Measurements from ENCODE around the gene CD44.

CD44 gene

DNA sequence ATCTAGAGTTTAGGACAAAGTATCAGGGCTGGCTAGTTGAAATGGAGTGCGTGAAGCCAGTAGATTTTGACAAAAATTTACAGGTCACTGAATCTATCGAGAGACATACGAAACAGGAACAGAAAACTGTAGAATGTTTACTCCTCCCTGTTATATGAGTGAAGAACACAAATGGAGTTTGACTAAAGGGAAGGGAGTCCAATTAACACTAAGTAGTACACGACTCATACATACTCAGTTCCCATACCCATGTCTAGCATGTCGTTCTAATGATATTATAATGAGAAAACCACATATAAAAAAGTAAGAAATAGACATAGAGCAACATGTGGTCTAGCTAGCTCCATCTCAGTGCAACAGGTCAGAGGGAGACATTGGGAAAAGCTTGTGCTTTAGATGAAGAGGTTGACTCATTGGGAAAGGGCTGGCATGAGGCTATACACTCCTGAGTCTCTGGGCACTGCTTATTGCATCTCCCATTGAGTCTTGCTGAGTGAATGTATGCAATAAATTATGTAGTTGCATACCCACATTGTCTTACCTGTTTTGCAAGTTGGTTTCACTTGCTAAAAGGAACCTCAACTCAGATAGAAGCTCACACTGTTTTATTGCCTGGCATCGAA is 43.5 kb downstream of the CD44 start:
- TF ChIP-seq RARB (CRISPR knock-in tag; IDR thresholded peaks at IDR 0.05) = no peak
- no peak for TF ChIP-seq GLIS3 (CRISPR knock-in tag; IDR thresholded peaks at IDR 0.05)
- ATAC-seq = no peak

DNA sequence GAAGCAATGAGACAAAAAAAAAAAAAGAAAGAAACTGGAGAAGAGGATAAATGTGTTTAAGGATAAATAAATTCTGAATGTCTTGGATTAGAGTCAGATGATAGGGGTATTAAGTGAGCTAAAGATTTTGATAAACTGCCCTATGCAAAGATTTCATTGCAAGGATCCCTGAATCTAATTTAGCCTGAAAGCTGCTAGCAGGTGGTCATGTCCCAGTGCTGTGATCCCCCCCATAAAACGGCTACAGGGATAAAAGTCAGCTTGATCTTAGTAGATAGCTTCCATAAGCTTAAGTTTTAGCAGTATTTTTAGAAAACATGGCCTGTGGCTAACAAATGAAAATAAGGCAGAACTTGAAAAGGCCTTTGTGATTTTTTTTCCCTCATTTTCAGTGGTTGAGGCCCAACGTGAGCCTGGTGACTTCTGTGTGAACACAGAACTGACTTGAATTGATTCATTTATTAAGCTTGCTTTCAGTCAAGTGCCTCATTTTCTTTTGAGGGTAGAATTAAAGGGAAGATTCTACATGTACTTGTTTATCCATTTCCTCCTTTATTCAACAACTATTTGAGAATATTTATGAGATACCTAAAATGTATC is 44.5 kb downstream of the CD44 start:
- ATAC-seq = no peak
- TF ChIP-seq ZNF70 (CRISPR knock-in tag; IDR thresholded peaks at IDR 0.05) (no peak), ZFP3 (CRISPR knock-in tag; IDR thresholded peaks at IDR 0.05) (no peak), SNAI2 (CRISPR knock-in tag; IDR thresholded peaks at IDR 0.05) (no peak), ESRRG (CRISPR knock-in tag; IDR thresholded peaks at IDR 0.05) (no peak), ZNF8 (CRISPR knock-in tag; IDR thresholded peaks at IDR 0.05) (no peak), OSR1 (CRISPR knock-in tag; IDR thresholded peaks at IDR 0.05) (no peak), ZNF565 (CRISPR knock-in tag; conservative IDR thresholded peaks at IDR 0.05; ENCODE audit: low read depth) (no peak), ZFP30 (CRISPR knock-in tag; IDR thresholded peaks at IDR 0.05) (no peak), BACH2 (CRISPR knock-in tag; IDR thresholded peaks at IDR 0.05; ENCODE audit: borderline replicate concordance) (no peak), ZC3H10 (CRISPR knock-in tag; IDR thresholded peaks at IDR 0.05) (no peak)
- TF ChIP-seq, protein P1, sequence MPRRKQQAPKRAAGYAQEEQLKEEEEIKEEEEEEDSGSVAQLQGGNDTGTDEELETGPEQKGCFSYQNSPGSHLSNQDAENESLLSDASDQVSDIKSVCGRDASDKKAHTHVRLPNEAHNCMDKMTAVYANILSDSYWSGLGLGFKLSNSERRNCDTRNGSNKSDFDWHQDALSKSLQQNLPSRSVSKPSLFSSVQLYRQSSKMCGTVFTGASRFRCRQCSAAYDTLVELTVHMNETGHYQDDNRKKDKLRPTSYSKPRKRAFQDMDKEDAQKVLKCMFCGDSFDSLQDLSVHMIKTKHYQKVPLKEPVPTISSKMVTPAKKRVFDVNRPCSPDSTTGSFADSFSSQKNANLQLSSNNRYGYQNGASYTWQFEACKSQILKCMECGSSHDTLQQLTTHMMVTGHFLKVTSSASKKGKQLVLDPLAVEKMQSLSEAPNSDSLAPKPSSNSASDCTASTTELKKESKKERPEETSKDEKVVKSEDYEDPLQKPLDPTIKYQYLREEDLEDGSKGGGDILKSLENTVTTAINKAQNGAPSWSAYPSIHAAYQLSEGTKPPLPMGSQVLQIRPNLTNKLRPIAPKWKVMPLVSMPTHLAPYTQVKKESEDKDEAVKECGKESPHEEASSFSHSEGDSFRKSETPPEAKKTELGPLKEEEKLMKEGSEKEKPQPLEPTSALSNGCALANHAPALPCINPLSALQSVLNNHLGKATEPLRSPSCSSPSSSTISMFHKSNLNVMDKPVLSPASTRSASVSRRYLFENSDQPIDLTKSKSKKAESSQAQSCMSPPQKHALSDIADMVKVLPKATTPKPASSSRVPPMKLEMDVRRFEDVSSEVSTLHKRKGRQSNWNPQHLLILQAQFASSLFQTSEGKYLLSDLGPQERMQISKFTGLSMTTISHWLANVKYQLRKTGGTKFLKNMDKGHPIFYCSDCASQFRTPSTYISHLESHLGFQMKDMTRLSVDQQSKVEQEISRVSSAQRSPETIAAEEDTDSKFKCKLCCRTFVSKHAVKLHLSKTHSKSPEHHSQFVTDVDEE (CRISPR knock-in tag; IDR thresholded peaks at IDR 0.05) = no peak
- TF ChIP-seq, protein P2, sequence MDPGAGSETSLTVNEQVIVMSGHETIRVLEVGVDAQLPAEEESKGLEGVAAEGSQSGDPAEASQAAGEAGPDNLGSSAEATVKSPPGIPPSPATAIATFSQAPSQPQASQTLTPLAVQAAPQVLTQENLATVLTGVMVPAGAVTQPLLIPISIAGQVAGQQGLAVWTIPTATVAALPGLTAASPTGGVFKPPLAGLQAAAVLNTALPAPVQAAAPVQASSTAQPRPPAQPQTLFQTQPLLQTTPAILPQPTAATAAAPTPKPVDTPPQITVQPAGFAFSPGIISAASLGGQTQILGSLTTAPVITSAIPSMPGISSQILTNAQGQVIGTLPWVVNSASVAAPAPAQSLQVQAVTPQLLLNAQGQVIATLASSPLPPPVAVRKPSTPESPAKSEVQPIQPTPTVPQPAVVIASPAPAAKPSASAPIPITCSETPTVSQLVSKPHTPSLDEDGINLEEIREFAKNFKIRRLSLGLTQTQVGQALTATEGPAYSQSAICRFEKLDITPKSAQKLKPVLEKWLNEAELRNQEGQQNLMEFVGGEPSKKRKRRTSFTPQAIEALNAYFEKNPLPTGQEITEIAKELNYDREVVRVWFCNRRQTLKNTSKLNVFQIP (CRISPR knock-in tag; IDR thresholded peaks at IDR 0.05; ENCODE audit: borderline replicate concordance, low read depth) = no peak
- TF ChIP-seq, protein P3, sequence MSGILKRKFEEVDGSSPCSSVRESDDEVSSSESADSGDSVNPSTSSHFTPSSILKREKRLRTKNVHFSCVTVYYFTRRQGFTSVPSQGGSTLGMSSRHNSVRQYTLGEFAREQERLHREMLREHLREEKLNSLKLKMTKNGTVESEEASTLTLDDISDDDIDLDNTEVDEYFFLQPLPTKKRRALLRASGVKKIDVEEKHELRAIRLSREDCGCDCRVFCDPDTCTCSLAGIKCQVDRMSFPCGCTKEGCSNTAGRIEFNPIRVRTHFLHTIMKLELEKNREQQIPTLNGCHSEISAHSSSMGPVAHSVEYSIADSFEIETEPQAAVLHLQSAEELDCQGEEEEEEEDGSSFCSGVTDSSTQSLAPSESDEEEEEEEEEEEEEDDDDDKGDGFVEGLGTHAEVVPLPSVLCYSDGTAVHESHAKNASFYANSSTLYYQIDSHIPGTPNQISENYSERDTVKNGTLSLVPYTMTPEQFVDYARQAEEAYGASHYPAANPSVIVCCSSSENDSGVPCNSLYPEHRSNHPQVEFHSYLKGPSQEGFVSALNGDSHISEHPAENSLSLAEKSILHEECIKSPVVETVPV (CRISPR knock-in tag; IDR thresholded peaks at IDR 0.05) = no peak

DNA sequence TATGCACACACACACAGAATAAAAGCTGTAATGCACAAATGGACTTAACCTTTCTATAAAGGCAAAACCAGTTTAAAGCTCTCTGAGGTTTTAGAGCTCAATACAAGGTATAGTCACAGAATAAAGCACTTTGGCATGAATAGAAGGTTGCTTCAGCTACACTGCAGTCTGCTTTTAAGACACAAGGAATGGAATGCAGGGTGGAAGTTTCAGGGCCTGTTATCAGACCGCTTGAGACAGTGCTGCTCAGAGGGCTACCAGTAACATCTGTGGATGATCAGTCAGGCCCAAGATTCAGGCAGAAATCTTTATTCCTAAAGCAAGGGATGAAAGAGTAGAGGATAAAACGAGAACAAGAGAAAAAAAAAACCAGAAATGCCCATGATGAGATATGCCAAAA is 46.7 kb downstream of the CD44 start:
- no peak for TF ChIP-seq ESRRG (CRISPR knock-in tag; IDR thresholded peaks at IDR 0.05)
- TF ChIP-seq ZFP3 (CRISPR knock-in tag; IDR thresholded peaks at IDR 0.05) = no peak
- TF ChIP-seq PPARA (CRISPR knock-in tag; IDR thresholded peaks at IDR 0.05; ENCODE audit: borderline replicate concordance) = no peak
- TF ChIP-seq, protein P2 (CRISPR knock-in tag; IDR thresholded peaks at IDR 0.05; ENCODE audit: borderline replicate concordance, low read depth) = no peak
- TF ChIP-seq ISL1 (CRISPR knock-in tag; IDR thresholded peaks at IDR 0.05) = no peak
- no peak for TF ChIP-seq OSR1 (CRISPR knock-in tag; IDR thresholded peaks at IDR 0.05)
- no peak for TF ChIP-seq ZNF70 (CRISPR knock-in tag; IDR thresholded peaks at IDR 0.05)
- no peak for TF ChIP-seq TOX (CRISPR knock-in tag; IDR thresholded peaks at IDR 0.05; ENCODE audit: borderline replicate concordance)
- TF ChIP-seq, protein P4, sequence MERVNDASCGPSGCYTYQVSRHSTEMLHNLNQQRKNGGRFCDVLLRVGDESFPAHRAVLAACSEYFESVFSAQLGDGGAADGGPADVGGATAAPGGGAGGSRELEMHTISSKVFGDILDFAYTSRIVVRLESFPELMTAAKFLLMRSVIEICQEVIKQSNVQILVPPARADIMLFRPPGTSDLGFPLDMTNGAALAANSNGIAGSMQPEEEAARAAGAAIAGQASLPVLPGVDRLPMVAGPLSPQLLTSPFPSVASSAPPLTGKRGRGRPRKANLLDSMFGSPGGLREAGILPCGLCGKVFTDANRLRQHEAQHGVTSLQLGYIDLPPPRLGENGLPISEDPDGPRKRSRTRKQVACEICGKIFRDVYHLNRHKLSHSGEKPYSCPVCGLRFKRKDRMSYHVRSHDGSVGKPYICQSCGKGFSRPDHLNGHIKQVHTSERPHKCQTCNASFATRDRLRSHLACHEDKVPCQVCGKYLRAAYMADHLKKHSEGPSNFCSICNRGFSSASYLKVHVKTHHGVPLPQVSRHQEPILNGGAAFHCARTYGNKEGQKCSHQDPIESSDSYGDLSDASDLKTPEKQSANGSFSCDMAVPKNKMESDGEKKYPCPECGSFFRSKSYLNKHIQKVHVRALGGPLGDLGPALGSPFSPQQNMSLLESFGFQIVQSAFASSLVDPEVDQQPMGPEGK (CRISPR knock-in tag; IDR thresholded peaks at IDR 0.05; ENCODE audit: borderline replicate concordance) = no peak
- ATAC-seq = peak; percentile 86
